Thoracic aorta (tissue), 2 donors: ENCODE data around the gene BCL2L13. TPM values are rescaled to one million over a fixed set of nuclear protein-coding genes. Genes with fewer than 3 reads are reported as not detected.

ENCODE experiments used
- ATAC-seq: fragments of 150-250 bp; one replicate; pipeline ENCODE4 v1.8.0; 2017; ENCODE audit warnings: low read depth; ENCODE audit not compliant: insufficient number of reproducible peaks, low FRiP score
- DNase-seq: peaks from one replicate; pipeline ENCODE4 v3.0.0-alpha.2; 2020; ENCODE audit warnings: low spot score
- H3K27ac ChIP-seq, 2 donors: fragments of 200-600 bp; sonication (generic); 1 replicate in 1 of 2; 2 replicates in 1 of 2; pipeline ENCODE4 v1.5.1; 2016; ENCODE audit warnings: mild to moderate bottlenecking in 2 of 2, moderate library complexity in 2 of 2
- H3K27me3 ChIP-seq: fragments of 200-600 bp; sonication (generic); replicated peaks from 2 replicates; pipeline ENCODE4 v1.6.0; 2016; ENCODE audit warnings: mild to moderate bottlenecking; ENCODE audit not compliant: insufficient read depth
- H3K36me3 ChIP-seq: fragments of 200-600 bp; sonication (generic); one replicate; pipeline ENCODE4 v1.5.1; 2016
- H3K4me1 ChIP-seq, 2 donors: fragments of 200-600 bp; sonication (generic); 1 replicate in 1 of 2; 2 replicates in 1 of 2; pipeline versions ENCODE4 v1.5.1 to v1.6.0; 2016; ENCODE audit warnings: low read depth in 2 of 2, mild to moderate bottlenecking in 1 of 2; ENCODE audit not compliant: control insufficient read depth in 1 of 2
- H3K4me3 ChIP-seq: fragments of 200-600 bp; sonication (generic); 2 replicates; pipeline ENCODE4 v1.5.1; 2016; ENCODE audit warnings: mild to moderate bottlenecking
- H3K9me3 ChIP-seq: fragments of 200-600 bp; sonication (generic); 2 replicates; pipeline ENCODE4 v1.5.1; 2016
- total RNA-seq, 2 donors: library from RNA; depleted of rRNA; stranded (reverse); fragments of >200 nt; gene quantifications; one replicate each; pipeline versions ENCODE4 v1.1.0 to v1.2.3, GENCODE V29; 2016
- TF ChIP-seq, protein P1 (sequence below): fragments of 200-600 bp; sonication (generic); IDR thresholded peaks from one replicate; pipeline ENCODE4 v1.5.1; 2019; ENCODE audit warnings: antibody characterized with exemption

BCL2L13 gene
- total RNA-seq, 2 donors from 2014 or later, result 38.0 to 43.4 TPM

DNA sequence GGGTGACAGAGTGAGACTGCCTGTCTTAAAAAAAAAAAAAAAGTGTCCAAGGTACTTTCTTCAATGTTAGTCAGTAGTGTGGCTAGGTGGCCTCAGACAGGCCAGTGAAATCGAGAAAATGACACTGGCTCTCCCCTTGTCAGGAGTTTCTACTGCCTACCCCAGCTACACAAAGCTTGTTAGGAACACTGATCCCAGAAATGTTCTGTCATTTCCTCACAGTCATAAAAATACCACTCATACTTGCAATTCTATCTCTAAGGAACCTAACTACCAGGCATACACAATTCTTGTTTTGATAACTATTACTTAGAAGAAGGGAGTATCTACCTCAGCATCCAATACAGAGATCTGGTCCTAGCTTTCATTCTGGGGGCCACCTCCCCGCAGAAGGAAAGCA, 41.3 kb upstream of the BCL2L13 start:
- H3K27me3 ChIP-seq, result no peaks in the 10 kb centered on the region
- TF ChIP-seq, protein P1, sequence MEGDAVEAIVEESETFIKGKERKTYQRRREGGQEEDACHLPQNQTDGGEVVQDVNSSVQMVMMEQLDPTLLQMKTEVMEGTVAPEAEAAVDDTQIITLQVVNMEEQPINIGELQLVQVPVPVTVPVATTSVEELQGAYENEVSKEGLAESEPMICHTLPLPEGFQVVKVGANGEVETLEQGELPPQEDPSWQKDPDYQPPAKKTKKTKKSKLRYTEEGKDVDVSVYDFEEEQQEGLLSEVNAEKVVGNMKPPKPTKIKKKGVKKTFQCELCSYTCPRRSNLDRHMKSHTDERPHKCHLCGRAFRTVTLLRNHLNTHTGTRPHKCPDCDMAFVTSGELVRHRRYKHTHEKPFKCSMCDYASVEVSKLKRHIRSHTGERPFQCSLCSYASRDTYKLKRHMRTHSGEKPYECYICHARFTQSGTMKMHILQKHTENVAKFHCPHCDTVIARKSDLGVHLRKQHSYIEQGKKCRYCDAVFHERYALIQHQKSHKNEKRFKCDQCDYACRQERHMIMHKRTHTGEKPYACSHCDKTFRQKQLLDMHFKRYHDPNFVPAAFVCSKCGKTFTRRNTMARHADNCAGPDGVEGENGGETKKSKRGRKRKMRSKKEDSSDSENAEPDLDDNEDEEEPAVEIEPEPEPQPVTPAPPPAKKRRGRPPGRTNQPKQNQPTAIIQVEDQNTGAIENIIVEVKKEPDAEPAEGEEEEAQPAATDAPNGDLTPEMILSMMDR, result no peak
- ATAC-seq (no peak), DNase-seq (no peak)
- no peak overlapping the region for H3K4me3 ChIP-seq
- H3K9me3 ChIP-seq, result no peaks in the 10 kb centered on the region
- no peaks in the 10 kb centered on the region for H3K4me1 ChIP-seq
- H3K36me3 ChIP-seq, result peaks cover 59% of the 10 kb centered on the region
- H3K27ac ChIP-seq, result no peak overlapping the region

DNA sequence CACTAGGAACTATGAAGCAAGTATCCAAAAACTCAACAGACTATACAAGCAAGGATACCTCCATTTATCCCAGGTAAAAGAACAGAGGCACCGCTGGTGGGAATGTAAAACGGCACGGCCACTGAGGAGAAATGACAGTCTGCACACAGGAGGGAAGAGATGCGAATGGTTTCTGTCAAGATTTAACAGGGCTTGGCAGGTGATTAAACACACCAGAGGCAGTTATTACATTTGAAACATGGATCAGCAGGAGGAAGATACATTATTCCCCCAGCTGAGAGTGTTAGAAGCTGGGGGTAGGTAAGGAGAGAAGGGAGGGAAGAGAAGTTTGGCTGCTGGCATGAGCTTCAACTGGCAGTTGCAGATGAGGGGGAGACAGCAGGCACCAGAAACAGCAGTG, 40.2 kb upstream of the BCL2L13 start:
- no peaks in the 10 kb centered on the region for H3K27me3 ChIP-seq
- H3K4me3 ChIP-seq, result no peak overlapping the region
- H3K9me3 ChIP-seq, result no peaks in the 10 kb centered on the region
- TF ChIP-seq, protein P1, result no peak
- H3K36me3 ChIP-seq, result peaks cover 49% of the 10 kb centered on the region
- ATAC-seq (no peak), DNase-seq (no peak)
- H3K27ac ChIP-seq, result no peak overlapping the region
- no peaks in the 10 kb centered on the region for H3K4me1 ChIP-seq

DNA sequence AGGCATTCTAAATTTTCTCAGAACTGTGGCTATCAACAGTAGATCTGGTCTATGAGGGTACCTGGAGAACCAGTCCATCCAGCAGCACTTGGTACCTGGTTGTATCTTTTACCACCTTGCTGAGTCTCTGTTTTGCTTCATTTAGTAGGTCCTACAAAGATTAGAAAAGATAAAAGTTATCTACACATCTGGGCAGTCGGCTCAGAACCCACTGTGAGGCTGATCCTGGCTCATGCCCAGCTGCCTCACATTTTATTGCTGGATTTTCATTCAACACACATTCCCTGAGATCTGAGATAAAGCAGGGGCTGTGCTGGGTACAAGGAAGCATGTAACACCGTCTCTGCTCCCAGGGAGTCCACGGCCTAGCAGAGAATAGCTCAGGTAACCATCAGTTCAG, 37.5 kb upstream of the BCL2L13 start:
- H3K4me1 ChIP-seq, result no peaks in the 10 kb centered on the region
- peaks cover 37% of the 10 kb centered on the region for H3K36me3 ChIP-seq
- H3K27ac ChIP-seq, result no peak overlapping the region
- no peak overlapping the region for H3K4me3 ChIP-seq
- DNase-seq, result no peak
- H3K27me3 ChIP-seq, result no peaks in the 10 kb centered on the region
- H3K9me3 ChIP-seq, result no peaks in the 10 kb centered on the region
- no peak for ATAC-seq
- TF ChIP-seq, protein P1, result no peak

DNA sequence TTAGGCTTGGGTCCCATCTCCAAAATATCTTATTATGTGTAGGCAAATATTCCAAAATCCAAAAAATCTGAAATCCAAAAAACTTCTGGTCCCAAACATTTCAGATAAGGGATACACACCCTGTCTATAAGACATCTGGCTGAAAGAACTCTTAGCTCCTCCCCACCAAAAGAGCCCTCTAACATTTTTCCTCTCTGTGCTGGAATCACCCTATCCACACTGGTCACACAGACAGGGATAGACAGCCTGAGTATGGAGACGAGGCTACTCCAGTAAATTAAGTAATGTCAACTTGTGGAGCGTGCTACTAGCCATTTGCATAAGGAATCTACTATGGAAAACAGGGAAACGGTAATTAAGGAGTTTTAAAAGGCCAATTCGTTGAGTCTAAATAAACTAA, 34.9 kb upstream of the BCL2L13 start:
- Histone ChIP-seq H3K4me3 (no peak overlapping the region), H3K27ac (no peak overlapping the region), H3K27me3 (no peaks in the 10 kb centered on the region), H3K9me3 (no peaks in the 10 kb centered on the region), H3K36me3 (peaks cover 30% of the 10 kb centered on the region), H3K4me1 (no peaks in the 10 kb centered on the region)
- TF ChIP-seq, protein P1, result no peak
- ATAC-seq (no peak), DNase-seq (no peak)

GRCh38 chr22:17606496-17606895, 32.1 kb upstream of the BCL2L13 start:
- Histone ChIP-seq H3K9me3 (no peaks in the 10 kb centered on the region), H3K4me1 (peaks cover 0 to 4% of the 10 kb centered on the region in 2 donors), H3K27me3 (no peaks in the 10 kb centered on the region), H3K4me3 (no peak overlapping the region), H3K27ac (no peak overlapping the region), H3K36me3 (peaks cover 21% of the 10 kb centered on the region)
- ATAC-seq (no peak), DNase-seq (no peak)
- TF ChIP-seq, protein P1, result no peak
